LoVo (cell line): ENCODE results near the gene CEL.

ENCODE experiments used
- DNase-seq: peaks from one replicate; pipeline ENCODE4 v3.0.0-alpha.2; 2016; ENCODE audit warnings: low spot score

The CEL gene

GRCh38 chr9:133103987-133104505, 42.3 kb downstream of the CEL start:
- DNase-seq: no peak

DNA sequence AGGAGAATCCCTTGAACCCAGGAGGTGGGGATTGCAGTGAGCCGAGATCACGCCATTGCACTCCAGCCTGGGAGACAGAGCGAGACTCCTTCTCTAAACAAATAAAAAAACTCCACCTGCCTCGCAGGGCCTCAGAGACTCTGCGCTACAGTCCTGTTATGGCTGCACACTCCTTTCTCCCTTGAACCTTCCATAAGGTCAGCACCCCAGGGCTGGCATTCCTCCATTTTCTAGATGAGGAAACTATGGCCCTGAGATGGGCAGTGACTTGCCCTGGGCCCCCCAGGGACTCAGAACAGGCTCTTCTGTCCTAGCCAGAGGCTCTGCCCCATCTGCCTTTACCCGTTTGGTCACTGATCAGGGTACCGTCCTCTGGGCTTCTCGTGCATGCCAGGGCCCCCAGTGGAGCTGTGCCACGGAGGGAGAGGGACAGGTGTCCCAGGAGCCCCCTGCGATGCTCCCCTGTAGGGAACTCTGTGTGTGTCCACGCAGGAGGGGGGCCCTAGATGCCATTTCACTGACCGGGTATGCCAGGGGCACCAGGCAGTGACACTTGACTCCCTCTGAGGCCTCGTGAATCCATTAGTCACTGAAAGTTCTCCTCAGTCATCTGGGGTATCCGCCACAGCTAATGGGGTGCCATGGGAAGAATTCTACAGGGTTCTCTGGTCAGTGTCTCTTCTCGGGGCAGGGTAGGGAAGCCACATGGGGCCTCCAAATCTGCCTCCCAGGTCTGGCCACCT, 43.1 kb downstream of the CEL start:
- DNase-seq: no peak

DNA sequence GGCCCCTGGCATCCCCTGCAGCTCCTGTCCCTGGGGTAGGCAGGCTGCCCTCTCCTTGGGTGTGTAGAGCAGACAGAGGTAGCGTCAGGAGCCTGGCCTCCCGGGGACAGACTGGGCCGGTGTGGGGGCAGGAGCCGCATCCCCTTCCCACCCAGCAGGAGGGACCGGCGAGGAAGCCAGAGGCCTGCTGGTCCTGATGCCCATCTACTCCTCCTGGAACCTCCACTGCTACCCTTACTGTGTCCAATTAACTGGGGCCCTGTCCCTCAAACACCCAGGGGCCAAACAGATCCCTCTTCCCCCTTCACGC, 43.6 kb downstream of the CEL start:
- DNase-seq: no peak

DNA sequence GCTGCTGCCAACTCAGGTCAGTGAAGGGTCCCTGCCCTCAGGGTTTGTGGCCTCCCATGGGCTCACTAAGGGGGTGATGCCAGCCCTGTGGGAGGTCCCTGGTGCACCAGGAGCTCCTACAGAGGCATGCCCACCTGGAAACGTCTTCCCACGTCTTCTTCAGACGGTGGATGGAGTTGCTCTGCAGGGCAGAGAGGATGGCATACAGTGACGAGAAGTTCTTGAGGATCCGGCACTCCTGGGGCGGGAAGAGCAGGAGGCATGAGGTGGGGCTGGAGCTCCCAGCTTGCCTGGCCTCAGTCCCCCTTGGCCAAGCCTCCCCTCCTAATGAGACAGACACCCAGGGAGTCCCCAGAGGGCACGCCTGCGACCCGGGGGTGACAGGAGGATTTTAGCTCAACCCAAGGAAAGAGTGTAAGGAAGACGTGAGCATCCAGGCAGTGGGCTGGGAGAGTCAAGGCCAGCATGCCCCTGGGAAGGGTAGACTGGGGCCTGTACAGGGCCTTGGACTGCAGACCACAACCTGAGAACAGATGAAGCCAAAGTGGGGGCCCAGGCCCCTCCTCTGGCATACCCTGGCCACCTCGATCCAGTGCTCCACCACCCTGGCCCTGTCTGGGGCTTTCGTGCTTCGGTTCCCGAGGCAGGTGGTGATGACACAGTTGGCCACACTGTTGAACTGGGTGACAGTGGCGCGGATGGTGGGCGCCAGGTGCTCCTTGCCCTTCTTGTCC, 44.9 kb downstream of the CEL start:
- DNase-seq: no peak

DNA sequence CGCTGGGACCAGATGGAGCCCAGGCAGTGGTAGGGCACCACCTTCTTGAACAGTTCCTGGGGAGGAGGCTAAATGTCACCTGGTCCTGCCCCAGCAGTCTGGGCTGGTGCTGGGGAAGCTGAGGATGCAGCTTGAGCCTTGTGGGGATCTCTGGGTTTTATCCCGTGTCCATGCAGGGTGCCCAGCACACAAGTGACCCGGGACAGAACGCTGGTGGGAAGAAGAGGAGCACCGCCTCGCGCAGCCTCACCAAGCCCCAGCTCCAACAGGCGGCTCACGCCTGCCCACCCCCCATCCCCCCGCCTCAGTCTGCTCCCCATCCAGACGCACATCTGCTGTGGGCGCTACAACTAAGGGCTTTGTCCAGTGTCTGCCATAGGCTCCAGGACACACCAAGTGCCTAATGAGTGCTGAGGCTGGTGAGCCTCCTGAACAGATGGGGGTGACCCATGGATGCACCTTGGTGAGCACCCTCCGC, 45.5 kb downstream of the CEL start:
- DNase-seq: no peak

DNA sequence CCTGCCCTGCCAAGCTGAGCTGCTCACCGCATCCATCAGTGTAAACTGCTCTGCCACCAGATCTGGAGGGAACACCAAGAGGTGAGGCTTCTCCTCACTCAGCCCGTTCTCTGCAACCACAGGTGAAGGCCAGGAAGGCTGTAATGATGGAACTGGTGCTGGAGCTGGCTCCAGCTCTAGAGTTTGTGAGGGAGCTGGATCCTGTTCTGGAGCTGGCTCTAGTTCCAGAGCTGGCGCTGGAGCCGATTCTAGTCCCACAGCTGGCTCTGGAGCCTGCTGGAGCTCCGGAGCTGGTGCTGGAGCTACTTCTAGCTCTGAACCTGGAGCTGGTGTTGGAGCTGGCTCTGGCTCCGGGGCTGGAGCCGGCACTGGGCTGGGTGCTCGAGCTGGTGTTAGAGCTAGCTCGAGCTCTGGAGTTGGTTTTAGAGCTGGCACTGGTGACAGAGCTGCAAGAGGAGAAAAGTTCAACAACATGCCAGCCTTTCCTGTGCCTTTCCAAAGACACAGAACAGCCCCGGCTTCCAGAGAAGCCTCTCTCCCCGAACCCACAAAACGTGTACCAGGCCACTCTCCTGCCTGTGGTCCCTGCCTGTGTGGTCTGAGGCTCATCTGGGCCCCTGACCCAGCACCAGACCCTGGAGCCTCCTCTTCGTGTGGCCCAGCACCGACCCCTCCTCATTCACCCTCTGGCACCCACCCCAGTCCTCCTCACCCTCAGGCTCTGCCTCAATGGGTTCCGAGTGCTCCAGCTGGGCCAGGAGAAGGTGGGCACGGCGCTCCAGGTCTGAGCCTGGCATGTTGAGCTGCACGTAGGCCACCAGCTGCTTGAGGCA, 46.4 kb downstream of the CEL start:
- no peak for DNase-seq

DNA sequence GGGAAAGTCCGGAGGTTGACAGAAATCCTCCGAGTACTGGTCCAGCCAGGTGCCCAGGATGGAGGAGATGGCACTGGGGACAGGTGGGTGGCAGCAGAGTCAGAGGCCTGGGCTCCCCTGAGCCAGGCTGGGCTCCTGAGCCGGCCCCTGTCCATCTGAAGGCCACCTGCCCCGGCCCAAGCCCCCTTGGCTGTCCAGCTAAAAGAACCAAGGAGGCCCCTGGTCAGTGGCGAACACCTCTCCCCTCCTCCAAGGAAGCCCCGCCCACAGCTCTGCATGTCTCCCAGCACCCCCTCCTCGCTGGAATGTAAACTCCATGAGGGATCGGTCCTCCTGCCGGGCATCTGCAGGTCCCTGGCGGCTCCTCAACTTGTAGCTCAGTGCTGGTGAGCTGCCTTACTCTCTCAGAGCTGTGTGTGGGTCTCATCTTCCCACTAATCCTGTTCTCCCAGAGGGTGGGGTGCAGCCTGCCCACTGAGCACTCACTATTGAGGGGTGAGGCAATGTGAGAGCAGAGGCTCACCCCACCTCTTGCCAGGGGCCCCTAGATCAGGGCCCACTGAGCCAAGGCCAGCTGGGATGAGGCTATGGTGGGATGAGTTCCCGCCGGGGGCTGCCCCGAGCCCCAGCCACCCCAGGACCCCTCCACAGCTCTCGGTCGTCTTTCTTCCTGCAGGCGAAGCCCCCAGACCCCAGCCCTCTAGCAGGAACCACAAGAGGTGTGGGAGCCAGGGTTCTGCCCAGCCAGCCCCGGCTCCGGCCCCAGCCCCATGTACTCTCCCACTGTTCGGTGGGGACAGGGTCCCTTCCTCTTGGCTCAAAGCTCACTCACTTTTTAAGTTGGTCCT, 47.2 kb downstream of the CEL start:
- no peak for DNase-seq

- DNase-seq: no peak
Measured at GRCh38 chr9:133109931-133110650, 48.3 kb downstream of the CEL start.

GRCh38 chr9:133111808-133112662, 50.3 kb downstream of the CEL start:
- no peak for DNase-seq

- no peak for DNase-seq
Measured at GRCh38 chr9:133112663-133113026, 50.9 kb downstream of the CEL start.

GRCh38 chr9:133113163-133113948, 51.6 kb downstream of the CEL start:
- DNase-seq: no peak

GRCh38 chr9:133113949-133114885, 52.4 kb downstream of the CEL start:
- no peak for DNase-seq

- no peak for DNase-seq
Measured at GRCh38 chr9:133114886-133115603, 53.3 kb downstream of the CEL start.

GRCh38 chr9:133115604-133116345, 54.0 kb downstream of the CEL start:
- no peak for DNase-seq

DNA sequence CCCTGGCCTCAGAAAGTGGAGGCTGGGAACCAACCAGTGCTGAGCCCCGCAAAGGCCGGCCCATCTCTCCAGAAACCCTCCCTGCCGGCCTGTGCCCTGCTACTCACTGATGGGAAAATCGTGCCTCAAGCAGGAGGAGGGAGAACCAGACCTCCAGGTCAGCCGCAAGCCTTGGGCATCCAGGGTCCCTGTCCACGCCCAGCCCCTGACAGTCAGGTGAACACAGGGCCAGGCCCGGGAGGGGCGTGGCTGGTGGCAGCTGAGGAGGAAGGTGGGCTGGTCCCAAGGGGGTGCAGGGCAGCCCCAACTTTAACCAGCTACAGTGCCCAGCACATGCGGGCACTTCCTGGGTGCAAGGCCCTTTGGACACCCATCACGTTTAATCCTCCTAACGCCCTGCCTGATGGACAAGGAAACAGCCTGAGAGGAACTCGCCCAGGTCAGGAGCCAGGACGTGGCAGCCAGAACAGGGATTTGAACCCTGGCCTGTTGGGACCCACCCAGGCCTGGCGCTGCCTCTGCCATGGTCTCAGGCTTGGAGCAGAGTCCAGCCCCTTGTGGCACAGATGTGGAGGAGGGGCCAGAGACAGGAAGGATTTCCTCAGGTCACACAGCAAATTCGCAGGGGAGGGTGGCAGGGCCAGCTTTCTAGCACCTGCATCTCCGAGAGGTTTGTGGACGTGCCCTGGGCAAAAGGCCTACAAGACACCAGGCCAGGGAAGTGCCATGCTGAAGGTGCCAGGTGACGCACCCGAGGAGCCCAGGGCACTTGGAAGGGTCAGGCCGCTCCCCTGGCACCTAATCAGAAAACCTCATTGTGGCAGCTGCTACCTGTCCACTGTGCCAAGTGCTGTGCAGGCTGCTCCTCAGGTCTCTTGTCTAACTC, 54.8 kb downstream of the CEL start:
- no peak for DNase-seq
